ENCODE measurements around the gene ACSL5. TPM values are rescaled to one million over a fixed set of nuclear protein-coding genes. Genes with fewer than 3 reads are reported as not detected.

The ACSL5 gene
- total and polyA plus RNA-seq, 2 experiments from 2014 or later: not detected

GRCh38 chr10:112365014-112365432 is 8.9 kb upstream of the ACSL5 start:
- no peaks in the 10 kb centered on the region for H3K36me3 Mint-ChIP-seq (ENCODE audit: low read depth)
- no peak overlapping the region for H3K4me3 Mint-ChIP-seq
- no peaks in the 10 kb centered on the region for H3K9me3 Mint-ChIP-seq
- H4K20me1 ChIP-seq (replicated peaks; ENCODE audit: insufficient read depth): no peaks in the 10 kb centered on the region
- ATAC-seq (no peak), DNase-seq (ENCODE audit: low spot score) (no peak)
- H3K27ac Mint-ChIP-seq: no peak overlapping the region
- H3K4me1 Mint-ChIP-seq: peaks cover 4% of the 10 kb centered on the region; the same call in 1 of the 3 replicates
- no peaks in the 10 kb centered on the region for H3K79me2 ChIP-seq (replicated peaks; ENCODE audit: insufficient read depth)
- no peaks in the 10 kb centered on the region for H3K27me3 ChIP-seq (ENCODE audit: insufficient read depth)
- H2AFZ ChIP-seq: no peak overlapping the region
- no peaks in the 10 kb centered on the region for H3F3A ChIP-seq (replicated peaks; ENCODE audit: low read depth)
- no peaks in the 10 kb centered on the region for H3K36me3 ChIP-seq (ENCODE audit: insufficient read depth)
- no peaks in the 10 kb centered on the region for H3K4me1 ChIP-seq (ENCODE audit: insufficient read depth)
- no peaks in the 10 kb centered on the region for H3K27me3 Mint-ChIP-seq (ENCODE audit: insufficient read depth, low read depth, poor library complexity)
- TF ChIP-seq POLR2AphosphoS5 (IDR thresholded peaks at IDR 0.05; ENCODE audit: low read depth) (no peak), ETS1 (IDR thresholded peaks at IDR 0.05) (no peak), JUNB (IDR thresholded peaks at IDR 0.05; ENCODE audit: unreplicated experiment) (no peak), ZNF114 (CRISPR knock-in tag; IDR thresholded peaks at IDR 0.05) (no peak)
- H3K4me3 ChIP-seq: no peak overlapping the region
- no peaks in the 10 kb centered on the region for H3K9me2 ChIP-seq (ENCODE audit: insufficient read depth)
- H3K27ac ChIP-seq (ENCODE audit: low read depth): no peak overlapping the region
- H3K4me2 ChIP-seq: no peak overlapping the region

- Histone ChIP-seq H3K4me2 (no peak overlapping the region), H3K36me3 (ENCODE audit: insufficient read depth) (no peaks in the 10 kb centered on the region), H3F3A (replicated peaks; ENCODE audit: low read depth) (no peaks in the 10 kb centered on the region), H3K27me3 (ENCODE audit: insufficient read depth) (no peaks in the 10 kb centered on the region), H3K79me2 (replicated peaks; ENCODE audit: insufficient read depth) (no peaks in the 10 kb centered on the region), H3K9me2 (ENCODE audit: insufficient read depth) (no peaks in the 10 kb centered on the region), H3K27ac (ENCODE audit: low read depth) (no peak overlapping the region), H3K4me3 (no peak overlapping the region), H2AFZ (no peak overlapping the region), H3K4me1 (ENCODE audit: insufficient read depth) (no peaks in the 10 kb centered on the region), H4K20me1 (replicated peaks; ENCODE audit: insufficient read depth) (no peaks in the 10 kb centered on the region)
- no peaks in the 10 kb centered on the region for H3K27me3 Mint-ChIP-seq (ENCODE audit: insufficient read depth, low read depth, poor library complexity)
- no peaks in the 10 kb centered on the region for H3K9me3 Mint-ChIP-seq
- peaks cover 4% of the 10 kb centered on the region; the same call in 1 of the 3 replicates for H3K4me1 Mint-ChIP-seq
- H3K4me3 Mint-ChIP-seq: no peak overlapping the region; the same call in 2 of the 3 replicates
- H3K27ac Mint-ChIP-seq: no peak overlapping the region
- DNase-seq (ENCODE audit: low spot score) (no peak), ATAC-seq (no peak)
- H3K36me3 Mint-ChIP-seq (ENCODE audit: low read depth): no peaks in the 10 kb centered on the region
- TF ChIP-seq CTCF (conservative IDR thresholded peaks at IDR 0.05; ENCODE audit: low read depth in 2 of 2): no peak
- TF ChIP-seq ZNF331 (CRISPR knock-in tag; IDR thresholded peaks at IDR 0.05; ENCODE audit: low read depth): no peak
- TF ChIP-seq ZNF114 (CRISPR knock-in tag; IDR thresholded peaks at IDR 0.05): no peak
- no peak for TF ChIP-seq REST (IDR thresholded peaks at IDR 0.05; ENCODE audit: unreplicated experiment)
- TF ChIP-seq NANOG (IDR thresholded peaks at IDR 0.05; ENCODE audit: borderline replicate concordance): no peak
- TF ChIP-seq STAT1 (IDR thresholded peaks at IDR 0.05; ENCODE audit: unreplicated experiment): no peak
- no peak for TF ChIP-seq EZH2 (IDR thresholded peaks at IDR 0.05; ENCODE audit: low read depth, unreplicated experiment)
- no peak for TF ChIP-seq POLR2AphosphoS5 (IDR thresholded peaks at IDR 0.05; ENCODE audit: low read depth)
- no peak for TF ChIP-seq EZH2phosphoT487 (IDR thresholded peaks at IDR 0.05; ENCODE audit: unreplicated experiment)
- TF ChIP-seq CREB1 (CRISPR knock-in tag; IDR thresholded peaks at IDR 0.05; ENCODE audit: low read depth): no peak
- no peak for TF ChIP-seq JUNB (IDR thresholded peaks at IDR 0.05; ENCODE audit: unreplicated experiment)
- no peak for TF ChIP-seq ETS1 (IDR thresholded peaks at IDR 0.05)
These were observed 8.5 kb upstream of the ACSL5 start for GRCh38 chr10:112365451-112365850.

Measured in GM23338 (cell line).